WTC11 (cell line): ENCODE results near the gene PRKCE.

Experiments
- ESRRA ChIP-seq: sonication (generic); formaldehyde crosslinking; IDR thresholded peaks from 2 replicates; pipeline ENCODE4 v1.8.1; 2022; ENCODE audit warnings: mild to moderate bottlenecking, missing genetic modification reagents, borderline replicate concordance
- IRF2 ChIP-seq: sonication (generic); formaldehyde crosslinking; IDR thresholded peaks from 2 replicates; pipeline ENCODE4 v1.8.0; 2022; ENCODE audit warnings: low read depth, missing genetic modification reagents, borderline replicate concordance
- JUN ChIP-seq: sonication (generic); formaldehyde crosslinking; IDR thresholded peaks from 2 replicates; pipeline ENCODE4 v1.8.0; 2023; ENCODE audit warnings: mild to moderate bottlenecking, missing genetic modification reagents
- KAT7 ChIP-seq: sonication (generic); formaldehyde crosslinking; IDR thresholded peaks from 2 replicates; pipeline ENCODE4 v1.8.1; 2023; ENCODE audit warnings: missing genetic modification reagents, mild to moderate bottlenecking, borderline replicate concordance
- MYBL2 ChIP-seq: sonication (generic); formaldehyde crosslinking; IDR thresholded peaks from 2 replicates; pipeline ENCODE4 v1.8.1; 2023; ENCODE audit warnings: mild to moderate bottlenecking, moderate library complexity, missing genetic modification reagents
- NFE2L1 ChIP-seq: sonication (generic); formaldehyde crosslinking; IDR thresholded peaks from 2 replicates; pipeline ENCODE4 v1.8.1; 2023; ENCODE audit warnings: missing genetic modification reagents
- NR2C2 ChIP-seq: sonication (generic); formaldehyde crosslinking; IDR thresholded peaks from 2 replicates; pipeline ENCODE4 v1.8.0; 2022; ENCODE audit warnings: mild to moderate bottlenecking, missing genetic modification reagents
- NR3C1 ChIP-seq: sonication (generic); formaldehyde crosslinking; conservative IDR thresholded peaks from 2 replicates; pipeline ENCODE4 v1.8.1; 2023; ENCODE audit warnings: low read depth, mild to moderate bottlenecking, missing genetic modification reagents
- SP1 ChIP-seq: sonication (generic); formaldehyde crosslinking; conservative IDR thresholded peaks from 2 replicates; pipeline ENCODE4 v1.8.1; 2022; ENCODE audit warnings: missing genetic modification reagents
- STAT6 ChIP-seq: sonication (generic); formaldehyde crosslinking; conservative IDR thresholded peaks from 2 replicates; pipeline ENCODE4 v1.8.1; 2023; ENCODE audit warnings: mild to moderate bottlenecking, low read depth, missing genetic modification reagents, moderate library complexity
- ZBTB21 ChIP-seq: sonication (generic); formaldehyde crosslinking; IDR thresholded peaks from 2 replicates; pipeline ENCODE4 v1.8.1; 2023; ENCODE audit warnings: mild to moderate bottlenecking, missing genetic modification reagents, borderline replicate concordance
- TF ChIP-seq, protein P1 (sequence below): fragments of 200-600 bp; IDR thresholded peaks from 2 replicates; pipeline ENCODE4 v1.8.0; 2022; ENCODE audit warnings: antibody characterized with exemption
- TF ChIP-seq, protein P2 (sequence below): sonication (generic); formaldehyde crosslinking; IDR thresholded peaks from 2 replicates; pipeline ENCODE4 v1.8.0; 2022; ENCODE audit warnings: mild to moderate bottlenecking, missing genetic modification reagents
- TF ChIP-seq, protein P3 (sequence below): fragments of 250-450 bp; sonication (Bioruptor Pico); IDR thresholded peaks from 2 replicates; pipeline ENCODE4 v1.9.0; 2021; ENCODE audit warnings: mild to moderate bottlenecking, borderline replicate concordance

DNA sequence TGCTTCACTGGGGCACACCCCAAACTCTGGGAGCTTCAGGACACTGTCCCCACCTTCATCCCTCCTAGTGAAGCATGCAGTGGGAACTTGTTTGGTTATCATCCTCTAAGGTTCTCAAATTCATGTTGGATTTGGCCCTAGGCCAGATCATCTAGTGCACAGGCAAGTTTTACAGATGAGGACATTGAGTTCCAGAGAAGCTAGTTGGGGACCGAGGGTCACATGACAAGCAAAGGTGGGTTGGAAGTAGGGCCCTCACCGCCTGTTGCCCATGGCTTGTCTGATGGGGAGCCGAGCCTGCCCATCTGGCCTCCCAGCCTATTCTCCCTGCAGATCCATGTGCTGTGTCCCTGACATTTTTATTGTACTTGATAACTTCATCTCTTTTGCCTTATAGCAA, 2.8 kb downstream of the PRKCE start:
- TF ChIP-seq, protein P1, sequence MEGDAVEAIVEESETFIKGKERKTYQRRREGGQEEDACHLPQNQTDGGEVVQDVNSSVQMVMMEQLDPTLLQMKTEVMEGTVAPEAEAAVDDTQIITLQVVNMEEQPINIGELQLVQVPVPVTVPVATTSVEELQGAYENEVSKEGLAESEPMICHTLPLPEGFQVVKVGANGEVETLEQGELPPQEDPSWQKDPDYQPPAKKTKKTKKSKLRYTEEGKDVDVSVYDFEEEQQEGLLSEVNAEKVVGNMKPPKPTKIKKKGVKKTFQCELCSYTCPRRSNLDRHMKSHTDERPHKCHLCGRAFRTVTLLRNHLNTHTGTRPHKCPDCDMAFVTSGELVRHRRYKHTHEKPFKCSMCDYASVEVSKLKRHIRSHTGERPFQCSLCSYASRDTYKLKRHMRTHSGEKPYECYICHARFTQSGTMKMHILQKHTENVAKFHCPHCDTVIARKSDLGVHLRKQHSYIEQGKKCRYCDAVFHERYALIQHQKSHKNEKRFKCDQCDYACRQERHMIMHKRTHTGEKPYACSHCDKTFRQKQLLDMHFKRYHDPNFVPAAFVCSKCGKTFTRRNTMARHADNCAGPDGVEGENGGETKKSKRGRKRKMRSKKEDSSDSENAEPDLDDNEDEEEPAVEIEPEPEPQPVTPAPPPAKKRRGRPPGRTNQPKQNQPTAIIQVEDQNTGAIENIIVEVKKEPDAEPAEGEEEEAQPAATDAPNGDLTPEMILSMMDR = no peak
- TF ChIP-seq NFE2L1 (CRISPR knock-in tag) = no peak
- no peak for TF ChIP-seq NR3C1 (CRISPR knock-in tag)
- no peak for TF ChIP-seq ZBTB21 (CRISPR knock-in tag)
- TF ChIP-seq, protein P2, sequence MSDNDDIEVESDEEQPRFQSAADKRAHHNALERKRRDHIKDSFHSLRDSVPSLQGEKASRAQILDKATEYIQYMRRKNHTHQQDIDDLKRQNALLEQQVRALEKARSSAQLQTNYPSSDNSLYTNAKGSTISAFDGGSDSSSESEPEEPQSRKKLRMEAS (CRISPR knock-in tag) = no peak
- TF ChIP-seq STAT6 (CRISPR knock-in tag) = no peak
- no peak for TF ChIP-seq SP1 (CRISPR knock-in tag)
- TF ChIP-seq MYBL2 (CRISPR knock-in tag) = no peak
- no peak for TF ChIP-seq JUN (CRISPR knock-in tag)
- TF ChIP-seq KAT7 (CRISPR knock-in tag) = no peak
- TF ChIP-seq, protein P3, sequence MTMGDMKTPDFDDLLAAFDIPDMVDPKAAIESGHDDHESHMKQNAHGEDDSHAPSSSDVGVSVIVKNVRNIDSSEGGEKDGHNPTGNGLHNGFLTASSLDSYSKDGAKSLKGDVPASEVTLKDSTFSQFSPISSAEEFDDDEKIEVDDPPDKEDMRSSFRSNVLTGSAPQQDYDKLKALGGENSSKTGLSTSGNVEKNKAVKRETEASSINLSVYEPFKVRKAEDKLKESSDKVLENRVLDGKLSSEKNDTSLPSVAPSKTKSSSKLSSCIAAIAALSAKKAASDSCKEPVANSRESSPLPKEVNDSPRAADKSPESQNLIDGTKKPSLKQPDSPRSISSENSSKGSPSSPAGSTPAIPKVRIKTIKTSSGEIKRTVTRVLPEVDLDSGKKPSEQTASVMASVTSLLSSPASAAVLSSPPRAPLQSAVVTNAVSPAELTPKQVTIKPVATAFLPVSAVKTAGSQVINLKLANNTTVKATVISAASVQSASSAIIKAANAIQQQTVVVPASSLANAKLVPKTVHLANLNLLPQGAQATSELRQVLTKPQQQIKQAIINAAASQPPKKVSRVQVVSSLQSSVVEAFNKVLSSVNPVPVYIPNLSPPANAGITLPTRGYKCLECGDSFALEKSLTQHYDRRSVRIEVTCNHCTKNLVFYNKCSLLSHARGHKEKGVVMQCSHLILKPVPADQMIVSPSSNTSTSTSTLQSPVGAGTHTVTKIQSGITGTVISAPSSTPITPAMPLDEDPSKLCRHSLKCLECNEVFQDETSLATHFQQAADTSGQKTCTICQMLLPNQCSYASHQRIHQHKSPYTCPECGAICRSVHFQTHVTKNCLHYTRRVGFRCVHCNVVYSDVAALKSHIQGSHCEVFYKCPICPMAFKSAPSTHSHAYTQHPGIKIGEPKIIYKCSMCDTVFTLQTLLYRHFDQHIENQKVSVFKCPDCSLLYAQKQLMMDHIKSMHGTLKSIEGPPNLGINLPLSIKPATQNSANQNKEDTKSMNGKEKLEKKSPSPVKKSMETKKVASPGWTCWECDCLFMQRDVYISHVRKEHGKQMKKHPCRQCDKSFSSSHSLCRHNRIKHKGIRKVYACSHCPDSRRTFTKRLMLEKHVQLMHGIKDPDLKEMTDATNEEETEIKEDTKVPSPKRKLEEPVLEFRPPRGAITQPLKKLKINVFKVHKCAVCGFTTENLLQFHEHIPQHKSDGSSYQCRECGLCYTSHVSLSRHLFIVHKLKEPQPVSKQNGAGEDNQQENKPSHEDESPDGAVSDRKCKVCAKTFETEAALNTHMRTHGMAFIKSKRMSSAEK = no peak
- TF ChIP-seq NR2C2 (CRISPR knock-in tag) = no peak
- TF ChIP-seq ESRRA (CRISPR knock-in tag) = no peak
- TF ChIP-seq IRF2 (CRISPR knock-in tag) = no peak
